Non-pigmented ciliary epithelial cell (primary cell): ENCODE data around the gene NALCN.
A peak's percentile ranks its signal among the peaks of the same experiment; 100 is the strongest.

Source experiments
- DNase-seq: peaks from one replicate; pipeline ENCODE4 v3.0.0-alpha.2; 2010; ENCODE audit warnings: low read depth

The NALCN gene

GRCh38 chr13:101025519-101025918 lies 390.8 kb downstream of the NALCN start:
- DNase-seq = no peak

GRCh38 chr13:101019126-101019525 lies 397.2 kb downstream of the NALCN start:
- DNase-seq = no peak

- DNase-seq = peak; percentile 47
Measured at GRCh38 chr13:101018720-101019119, 397.6 kb downstream of the NALCN start.

GRCh38 chr13:101017123-101017872 lies 399.0 kb downstream of the NALCN start:
- no peak for DNase-seq

- no peak for DNase-seq
Measured at GRCh38 chr13:101016475-101016874, 399.8 kb downstream of the NALCN start.

GRCh38 chr13:101013245-101013644 lies 403.1 kb downstream of the NALCN start:
- DNase-seq = no peak

GRCh38 chr13:101010100-101010499 lies 406.2 kb downstream of the NALCN start:
- no peak for DNase-seq

GRCh38 chr13:101007245-101007644 lies 409.1 kb downstream of the NALCN start:
- no peak for DNase-seq
